ENCODE results near the gene SLC2A4.

DNA sequence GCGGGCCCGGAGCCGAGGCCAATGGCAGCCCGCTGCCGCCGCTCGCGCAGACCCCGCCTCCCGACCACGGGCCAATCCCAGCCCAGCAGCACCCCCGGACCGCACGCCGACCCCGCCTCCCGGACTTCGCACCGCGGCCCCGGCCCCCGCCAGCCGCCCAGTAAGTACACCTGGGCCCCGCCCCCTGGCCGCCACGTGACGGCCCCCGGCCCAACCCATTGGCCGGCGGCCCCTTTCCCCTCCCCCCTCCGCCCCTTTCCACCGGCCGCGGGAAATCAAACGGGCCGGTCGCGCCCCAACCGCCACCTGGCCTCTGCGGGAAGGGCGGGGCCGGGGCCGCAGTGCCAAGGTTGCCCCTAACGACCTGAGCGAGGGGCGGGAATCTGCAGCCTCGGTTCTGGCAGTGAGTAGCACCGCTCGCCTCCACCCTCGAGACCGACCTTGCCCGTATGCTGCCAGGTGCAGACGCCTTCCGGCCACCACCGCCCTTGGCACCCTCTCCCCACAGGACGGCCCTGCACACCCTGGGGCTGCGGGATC, 13.2 kb downstream of the SLC2A4 start, which contains the start of gene YBX2:
- TF ChIP-seq, protein P1, sequence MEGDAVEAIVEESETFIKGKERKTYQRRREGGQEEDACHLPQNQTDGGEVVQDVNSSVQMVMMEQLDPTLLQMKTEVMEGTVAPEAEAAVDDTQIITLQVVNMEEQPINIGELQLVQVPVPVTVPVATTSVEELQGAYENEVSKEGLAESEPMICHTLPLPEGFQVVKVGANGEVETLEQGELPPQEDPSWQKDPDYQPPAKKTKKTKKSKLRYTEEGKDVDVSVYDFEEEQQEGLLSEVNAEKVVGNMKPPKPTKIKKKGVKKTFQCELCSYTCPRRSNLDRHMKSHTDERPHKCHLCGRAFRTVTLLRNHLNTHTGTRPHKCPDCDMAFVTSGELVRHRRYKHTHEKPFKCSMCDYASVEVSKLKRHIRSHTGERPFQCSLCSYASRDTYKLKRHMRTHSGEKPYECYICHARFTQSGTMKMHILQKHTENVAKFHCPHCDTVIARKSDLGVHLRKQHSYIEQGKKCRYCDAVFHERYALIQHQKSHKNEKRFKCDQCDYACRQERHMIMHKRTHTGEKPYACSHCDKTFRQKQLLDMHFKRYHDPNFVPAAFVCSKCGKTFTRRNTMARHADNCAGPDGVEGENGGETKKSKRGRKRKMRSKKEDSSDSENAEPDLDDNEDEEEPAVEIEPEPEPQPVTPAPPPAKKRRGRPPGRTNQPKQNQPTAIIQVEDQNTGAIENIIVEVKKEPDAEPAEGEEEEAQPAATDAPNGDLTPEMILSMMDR (IDR thresholded peaks at IDR 0.05): no peak
- no peak for TF ChIP-seq POLR2A (IDR thresholded peaks at IDR 0.05)
